ENCODE results near the gene CACNA1C.

- TF ChIP-seq CTCF (IDR thresholded peaks at IDR 0.05) (no peak), EZH2 (IDR thresholded peaks at IDR 0.05; ENCODE audit: borderline replicate concordance, insufficient read depth, low read depth, low read length, poor library complexity, severe bottlenecking) (no peak)
These were observed 349.3 kb downstream of the CACNA1C start for GRCh38 chr12:2402073-2402579.

Measured in B cell (primary cell).